ENCODE data around the gene LRRC40. TPM values are rescaled to one million over a fixed set of nuclear protein-coding genes. Genes with fewer than 3 reads are reported as not detected.
A peak's percentile ranks its signal among the peaks of the same experiment; 100 is the strongest.
"Not testable (repeated sequence)": the region's sequence is repeated elsewhere in the genome, so short reads cannot be mapped to it uniquely, and the experiment has no call there.

Gene LRRC40
- polyA plus RNA-seq, 3 donors: 4.3 to 6.3 (median 5.0) TPM

GRCh38 chr1:70208292-70208691, 2.9 kb upstream of the LRRC40 start:
- Histone ChIP-seq H3K9ac (ENCODE audit: insufficient read depth, low read length, poor library complexity, severe bottlenecking) (no peak overlapping the region), H3K79me2 (ENCODE audit: insufficient read depth, low read length) (peaks cover 99% of the 10 kb centered on the region), H4K20me1 (ENCODE audit: insufficient read depth, low read length) (peaks cover 25% of the 10 kb centered on the region), H3K27ac (ENCODE audit: low read depth in 1 of 2, low read length in 2 of 2) (peak overlapping the region in 1 of 2 donors; percentile 2), H3K4me3 (replicated peaks in 1 of 3; ENCODE audit: low read depth in 2 of 3, low read length in 3 of 3) (no peak overlapping the region), H2AFZ (ENCODE audit: insufficient read depth, low read depth, low read length, poor library complexity, severe bottlenecking) (no peak overlapping the region), H3K4me2 (replicated peaks; ENCODE audit: extremely low read depth, low read length, poor library complexity, severe bottlenecking) (no peak overlapping the region), H3K27me3 (ENCODE audit: control insufficient read depth in 2 of 2, insufficient read depth in 2 of 2, low read length in 2 of 2) (no peaks in the 10 kb centered on the region), H3K9me3 (replicated peaks in 1 of 2; ENCODE audit: control insufficient read depth in 1 of 2, insufficient read depth in 1 of 2, low read length in 2 of 2) (no peaks in the 10 kb centered on the region), H3K36me3 (replicated peaks in 1 of 2; ENCODE audit: control insufficient read depth in 1 of 2, insufficient read depth in 2 of 2, low read length in 2 of 2) (peaks cover 0 to 29% of the 10 kb centered on the region in 2 donors), H3K4me1 (ENCODE audit: control insufficient read depth in 1 of 2, insufficient read depth in 2 of 2, low read length in 2 of 2) (peaks cover 15 to 34% of the 10 kb centered on the region in 2 donors)
- peaks cover 35% of the 10 kb centered on the region for H3K4me1 Mint-ChIP-seq
- no peak overlapping the region for H3K4me3 Mint-ChIP-seq
- H3K9me3 Mint-ChIP-seq: no peaks in the 10 kb centered on the region
- DNase-seq: no peak
- intact Hi-C loops (cut with micrococcal nuclease): loop anchor here (5.0 to 10.0 kb wide), 3 partner anchors 147 to 877 kb away; partner anchors contain the start of genes ZRANB2 (in 2 of the 2) and ANKRD13C (in 1 of the 2)
- peak overlapping the region in 3 of 7 donors; percentile 19 to 77 (median 26) for H3K27ac Mint-ChIP-seq
- H3K27me3 Mint-ChIP-seq (ENCODE audit: low read depth in 3 of 3): peaks cover 0 to 3% (median 0%) of the 10 kb centered on the region in 3 donors
- WGBS (ENCODE audit: insufficient coverage): 100% methylated on average over 1 of the region's 7 CpGs
- TF ChIP-seq CTCF (IDR thresholded peaks at IDR 0.05): no peak
- peaks cover 15 to 35% of the 10 kb centered on the region in 2 donors for H3K36me3 Mint-ChIP-seq

- no peak for DNase-seq
- Histone ChIP-seq H4K20me1 (ENCODE audit: insufficient read depth, low read length) (peaks cover 18% of the 10 kb centered on the region), H3K9me3 (replicated peaks in 1 of 2; ENCODE audit: control insufficient read depth in 1 of 2, insufficient read depth in 1 of 2, low read length in 2 of 2) (no peaks in the 10 kb centered on the region), H3K4me2 (replicated peaks; ENCODE audit: extremely low read depth, low read length, poor library complexity, severe bottlenecking) (no peak overlapping the region), H3K79me2 (ENCODE audit: insufficient read depth, low read length) (peaks cover 99% of the 10 kb centered on the region), H3K27me3 (ENCODE audit: control insufficient read depth in 2 of 2, insufficient read depth in 2 of 2, low read length in 2 of 2) (no peaks in the 10 kb centered on the region), H2AFZ (ENCODE audit: insufficient read depth, low read depth, low read length, poor library complexity, severe bottlenecking) (no peak overlapping the region), H3K27ac (ENCODE audit: low read depth in 1 of 2, low read length in 2 of 2) (no peak overlapping the region), H3K9ac (ENCODE audit: insufficient read depth, low read length, poor library complexity, severe bottlenecking) (no peak overlapping the region), H3K36me3 (replicated peaks in 1 of 2; ENCODE audit: control insufficient read depth in 1 of 2, insufficient read depth in 2 of 2, low read length in 2 of 2) (peaks cover 0 to 24% of the 10 kb centered on the region in 2 donors), H3K4me3 (replicated peaks in 1 of 3; ENCODE audit: low read depth in 2 of 3, low read length in 3 of 3) (no peak overlapping the region), H3K4me1 (ENCODE audit: control insufficient read depth in 1 of 2, insufficient read depth in 2 of 2, low read length in 2 of 2) (peaks cover 15 to 34% of the 10 kb centered on the region in 2 donors)
- Mint-ChIP-seq H3K4me3 (no peak overlapping the region), H3K36me3 (peaks cover 15 to 29% of the 10 kb centered on the region in 2 donors), H3K4me1 (peaks cover 40% of the 10 kb centered on the region), H3K9me3 (no peaks in the 10 kb centered on the region), H3K27me3 (ENCODE audit: low read depth in 3 of 3) (peaks cover 0 to 3% (median 0%) of the 10 kb centered on the region in 3 donors), H3K27ac (peak overlapping the region in 5 of 7 donors; percentile 50 to 89 (median 69))
- 100% methylated on average over 1 of the region's 4 CpGs for WGBS (ENCODE audit: insufficient coverage)
- TF ChIP-seq CTCF (IDR thresholded peaks at IDR 0.05): no peak
- intact Hi-C loops (cut with micrococcal nuclease): loop anchor here (5.0 to 10.0 kb wide), 3 partner anchors 147 to 877 kb away; partner anchors contain the start of genes ZRANB2 (in 2 of the 2) and ANKRD13C (in 1 of the 2)
Observed at GRCh38 chr1:70207492-70207891, 2.1 kb upstream of the LRRC40 start.

- Histone ChIP-seq H3K27ac (ENCODE audit: low read depth in 1 of 2, low read length in 2 of 2) (peak overlapping the region in 1 of 2 donors; percentile 95), H3K4me1 (ENCODE audit: control insufficient read depth in 1 of 2, insufficient read depth in 2 of 2, low read length in 2 of 2) (peaks cover 15 to 34% of the 10 kb centered on the region in 2 donors), H4K20me1 (ENCODE audit: insufficient read depth, low read length) (peaks cover 16% of the 10 kb centered on the region), H3K4me3 (replicated peaks in 1 of 3; ENCODE audit: low read depth in 2 of 3, low read length in 3 of 3) (peak overlapping the region in 1 of 3 experiments; percentile 92), H3K4me2 (replicated peaks; ENCODE audit: extremely low read depth, low read length, poor library complexity, severe bottlenecking) (peak overlapping the region; percentile 92), H3K79me2 (ENCODE audit: insufficient read depth, low read length) (peaks cover 100% of the 10 kb centered on the region), H3K36me3 (replicated peaks in 1 of 2; ENCODE audit: control insufficient read depth in 1 of 2, insufficient read depth in 2 of 2, low read length in 2 of 2) (peaks cover 0 to 21% of the 10 kb centered on the region in 2 donors)
- H3K27me3 ChIP-seq (ENCODE audit: control insufficient read depth in 2 of 2, insufficient read depth in 2 of 2, low read length in 2 of 2); H3K27me3 Mint-ChIP-seq (ENCODE audit: low read depth in 3 of 3); H3K9ac ChIP-seq (ENCODE audit: insufficient read depth, low read length, poor library complexity, severe bottlenecking); H3K9me3 ChIP-seq (replicated peaks in 1 of 2; ENCODE audit: control insufficient read depth in 1 of 2, insufficient read depth in 1 of 2, low read length in 2 of 2); DNase-seq; H2AFZ ChIP-seq (ENCODE audit: insufficient read depth, low read depth, low read length, poor library complexity, severe bottlenecking); H3K9me3 Mint-ChIP-seq: not testable (repeated sequence)
- H3K27ac Mint-ChIP-seq: peak overlapping the region in 2 of 7 donors; percentile 99
- H3K4me3 Mint-ChIP-seq: peak overlapping the region in 1 of 2 donors; percentile 99
- intact Hi-C loops (cut with micrococcal nuclease): loop anchor here (5.0 to 10.0 kb wide), 3 partner anchors 148 to 878 kb away; partner anchors contain the start of genes ZRANB2 (in 2 of the 2) and ANKRD13C (in 1 of the 2)
- H3K4me1 Mint-ChIP-seq: peaks cover 44% of the 10 kb centered on the region
- peaks cover 15 to 26% of the 10 kb centered on the region in 2 donors for H3K36me3 Mint-ChIP-seq
- 94% methylated on average over 11 of the region's 17 CpGs for WGBS (ENCODE audit: insufficient coverage)
Observed at GRCh38 chr1:70206833-70207232, 1.5 kb upstream of the LRRC40 start.
